B cell (primary cell): ENCODE results near the gene SNPH.

Experiments
- EZH2 ChIP-seq: IDR thresholded peaks from 2 replicates; pipeline ENCODE4 v1.6.1; 2012; ENCODE audit warnings: borderline replicate concordance, low read depth, mild to moderate bottlenecking, moderate library complexity, low read length; ENCODE audit not compliant: insufficient read depth, poor library complexity, severe bottlenecking
- TF ChIP-seq, protein P1 (sequence below): fragments of 200-600 bp; IDR thresholded peaks from one replicate; pipeline ENCODE4 v1.8.0; 2022; ENCODE audit warnings: antibody characterized with exemption, mild to moderate bottlenecking

DNA sequence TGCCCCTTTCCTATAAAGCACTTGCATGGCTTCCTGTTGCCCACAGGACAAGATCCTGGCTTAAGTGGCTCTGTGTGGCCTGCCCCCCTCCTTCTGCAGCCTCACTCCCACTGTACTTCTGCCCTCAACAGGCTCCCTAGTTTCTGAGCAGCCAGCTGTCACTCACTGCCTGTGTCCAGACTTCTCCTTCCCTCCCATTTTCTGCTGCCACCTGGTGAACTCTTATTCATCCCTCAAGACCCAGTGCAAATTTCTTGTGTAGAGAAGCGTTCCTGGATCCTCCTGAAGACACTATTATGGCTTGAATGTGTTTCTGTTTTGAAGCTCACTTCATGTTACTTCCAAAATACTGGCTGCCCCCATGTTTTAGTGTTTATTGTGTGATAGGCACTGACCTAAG is 26.5 kb downstream of the SNPH start:
- TF ChIP-seq, protein P1, sequence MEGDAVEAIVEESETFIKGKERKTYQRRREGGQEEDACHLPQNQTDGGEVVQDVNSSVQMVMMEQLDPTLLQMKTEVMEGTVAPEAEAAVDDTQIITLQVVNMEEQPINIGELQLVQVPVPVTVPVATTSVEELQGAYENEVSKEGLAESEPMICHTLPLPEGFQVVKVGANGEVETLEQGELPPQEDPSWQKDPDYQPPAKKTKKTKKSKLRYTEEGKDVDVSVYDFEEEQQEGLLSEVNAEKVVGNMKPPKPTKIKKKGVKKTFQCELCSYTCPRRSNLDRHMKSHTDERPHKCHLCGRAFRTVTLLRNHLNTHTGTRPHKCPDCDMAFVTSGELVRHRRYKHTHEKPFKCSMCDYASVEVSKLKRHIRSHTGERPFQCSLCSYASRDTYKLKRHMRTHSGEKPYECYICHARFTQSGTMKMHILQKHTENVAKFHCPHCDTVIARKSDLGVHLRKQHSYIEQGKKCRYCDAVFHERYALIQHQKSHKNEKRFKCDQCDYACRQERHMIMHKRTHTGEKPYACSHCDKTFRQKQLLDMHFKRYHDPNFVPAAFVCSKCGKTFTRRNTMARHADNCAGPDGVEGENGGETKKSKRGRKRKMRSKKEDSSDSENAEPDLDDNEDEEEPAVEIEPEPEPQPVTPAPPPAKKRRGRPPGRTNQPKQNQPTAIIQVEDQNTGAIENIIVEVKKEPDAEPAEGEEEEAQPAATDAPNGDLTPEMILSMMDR = no peak
- no peak for TF ChIP-seq EZH2
